ENCODE data around the gene CCDC15.

GRCh38 chr11:125069008-125069407, 115.0 kb downstream of the CCDC15 start:
- no peak for TF ChIP-seq YY1 (tag by site-specific recombination; IDR thresholded peaks at IDR 0.05)
- no peak for TF ChIP-seq ZNF366 (tag by site-specific recombination; conservative IDR thresholded peaks at IDR 0.05)
- no peak for TF ChIP-seq REST (tag by site-specific recombination; IDR thresholded peaks at IDR 0.05)
- TF ChIP-seq ZNF391 (tag by site-specific recombination; IDR thresholded peaks at IDR 0.05; ENCODE audit: borderline replicate concordance, low read depth), result no peak
- TF ChIP-seq ZSCAN16 (tag by site-specific recombination; IDR thresholded peaks at IDR 0.05), result no peak
- TF ChIP-seq CTCF (tag by site-specific recombination; IDR thresholded peaks at IDR 0.05), result no peak
- no peak for TF ChIP-seq ZFP37 (tag by site-specific recombination; IDR thresholded peaks at IDR 0.05)
- TF ChIP-seq ZBTB49 (tag by site-specific recombination; IDR thresholded peaks at IDR 0.05; ENCODE audit: low read depth), result no peak
- TF ChIP-seq PRDM4 (tag by site-specific recombination; IDR thresholded peaks at IDR 0.05), result no peak
- TF ChIP-seq ZNF704 (tag by site-specific recombination; IDR thresholded peaks at IDR 0.05), result no peak
- TF ChIP-seq ZNF18 (tag by site-specific recombination; IDR thresholded peaks at IDR 0.05), result no peak
- TF ChIP-seq SP3 (tag by site-specific recombination; IDR thresholded peaks at IDR 0.05), result no peak

Data from HEK293 (cell line).